ENCODE results near the gene AQP12A.
A peak's percentile ranks its signal among the peaks of the same experiment; 100 is the strongest.

The AQP12A gene

GRCh38 chr2:240737512-240737911 lies 45.8 kb downstream of the AQP12A start:
- no peaks in the 10 kb centered on the region for H3K36me3 ChIP-seq (ENCODE audit: insufficient read depth, low read length)

GRCh38 chr2:240737958-240738357 lies 46.3 kb downstream of the AQP12A start:
- Histone ChIP-seq H3K4me3 (ENCODE audit: low read depth in 1 of 2, low read length in 2 of 2) (no peak overlapping the region), H4K20me1 (ENCODE audit: insufficient read depth, low read length) (peaks cover 18% of the 10 kb centered on the region; the same call in 1 of the 2 replicates), H3K9ac (ENCODE audit: low read depth, low read length) (no peak overlapping the region), H3K4me2 (ENCODE audit: insufficient read depth, low read length) (no peak overlapping the region), H3K36me3 (ENCODE audit: insufficient read depth, low read length) (no peaks in the 10 kb centered on the region), H3K27me3 (ENCODE audit: insufficient read depth, low read length, poor library complexity) (peaks cover 19% of the 10 kb centered on the region), H3K9me3 (ENCODE audit: insufficient read depth, low read length, severe bottlenecking) (no peaks in the 10 kb centered on the region), H3K4me1 (ENCODE audit: insufficient read depth, low read length) (no peaks in the 10 kb centered on the region), H3K27ac (ENCODE audit: low read length) (no peak overlapping the region), H3K79me2 (ENCODE audit: insufficient read depth, low read length) (no peaks in the 10 kb centered on the region), H2AFZ (ENCODE audit: low read depth, low read length) (no peak overlapping the region)
- TF ChIP-seq CTCF (IDR thresholded peaks at IDR 0.05; ENCODE audit: borderline replicate concordance, extremely low read depth, low read length, poor library complexity, severe bottlenecking) (no peak), EZH2 (IDR thresholded peaks at IDR 0.05; ENCODE audit: borderline replicate concordance, low read depth, low read length, severe bottlenecking) (no peak)
- DNase-seq (no peak), ATAC-seq (ENCODE audit: insufficient read depth, low read depth) (no peak)

More at GRCh38 chr2:240737512-240737911, 45.8 kb downstream of the AQP12A start:
- H3K79me2 ChIP-seq (ENCODE audit: insufficient read depth, low read length): no peaks in the 10 kb centered on the region
- H3K9me3 ChIP-seq (ENCODE audit: insufficient read depth, low read length, severe bottlenecking): no peaks in the 10 kb centered on the region
- no peak overlapping the region for H3K4me3 ChIP-seq (ENCODE audit: low read depth in 1 of 2, low read length in 2 of 2)
- H3K4me1 ChIP-seq (ENCODE audit: insufficient read depth, low read length): no peaks in the 10 kb centered on the region
- no peak overlapping the region for H3K9ac ChIP-seq (ENCODE audit: low read depth, low read length)
- DNase-seq (no peak), ATAC-seq (ENCODE audit: insufficient read depth, low read depth) (no peak)
- peaks cover 18% of the 10 kb centered on the region; the same call in 1 of the 2 replicates for H4K20me1 ChIP-seq (ENCODE audit: insufficient read depth, low read length)
- H3K27ac ChIP-seq (ENCODE audit: low read length): no peak overlapping the region
- TF ChIP-seq CTCF (IDR thresholded peaks at IDR 0.05; ENCODE audit: borderline replicate concordance, extremely low read depth, low read length, poor library complexity, severe bottlenecking) (no peak), EZH2 (IDR thresholded peaks at IDR 0.05; ENCODE audit: borderline replicate concordance, low read depth, low read length, severe bottlenecking) (no peak)
- peaks cover 19% of the 10 kb centered on the region for H3K27me3 ChIP-seq (ENCODE audit: insufficient read depth, low read length, poor library complexity)
- no peak overlapping the region for H2AFZ ChIP-seq (ENCODE audit: low read depth, low read length)
- no peak overlapping the region for H3K4me2 ChIP-seq (ENCODE audit: insufficient read depth, low read length)

GRCh38 chr2:240739797-240740196 lies 48.1 kb downstream of the AQP12A start:
- H3K27ac ChIP-seq (ENCODE audit: low read length): no peak overlapping the region
- H3K4me2 ChIP-seq (ENCODE audit: insufficient read depth, low read length): no peak overlapping the region
- H3K79me2 ChIP-seq (ENCODE audit: insufficient read depth, low read length): no peaks in the 10 kb centered on the region
- H3K9ac ChIP-seq (ENCODE audit: low read depth, low read length): no peak overlapping the region
- H3K27me3 ChIP-seq (ENCODE audit: insufficient read depth, low read length, poor library complexity): peaks cover 19% of the 10 kb centered on the region
- peak; percentile 16 for DNase-seq
- no peak for TF ChIP-seq EZH2 (IDR thresholded peaks at IDR 0.05; ENCODE audit: borderline replicate concordance, low read depth, low read length, severe bottlenecking)
- no peak for TF ChIP-seq CTCF (IDR thresholded peaks at IDR 0.05; ENCODE audit: borderline replicate concordance, extremely low read depth, low read length, poor library complexity, severe bottlenecking)
- no peaks in the 10 kb centered on the region for H3K36me3 ChIP-seq (ENCODE audit: insufficient read depth, low read length)
- H2AFZ ChIP-seq (ENCODE audit: low read depth, low read length): no peak overlapping the region
- H3K9me3 ChIP-seq (ENCODE audit: insufficient read depth, low read length, severe bottlenecking): no peaks in the 10 kb centered on the region
- no peak for ATAC-seq (ENCODE audit: insufficient read depth, low read depth)
- peaks cover 10% of the 10 kb centered on the region; the same call in 1 of the 2 replicates for H4K20me1 ChIP-seq (ENCODE audit: insufficient read depth, low read length)
- no peaks in the 10 kb centered on the region for H3K4me1 ChIP-seq (ENCODE audit: insufficient read depth, low read length)
- no peak overlapping the region for H3K4me3 ChIP-seq (ENCODE audit: low read depth in 1 of 2, low read length in 2 of 2)

- Histone ChIP-seq H3K79me2 (ENCODE audit: insufficient read depth, low read length) (no peaks in the 10 kb centered on the region), H4K20me1 (ENCODE audit: insufficient read depth, low read length) (peaks cover 10% of the 10 kb centered on the region), H3K9ac (ENCODE audit: low read depth, low read length) (no peak overlapping the region), H3K4me2 (ENCODE audit: insufficient read depth, low read length) (no peak overlapping the region), H3K4me1 (ENCODE audit: insufficient read depth, low read length) (no peaks in the 10 kb centered on the region), H3K27me3 (ENCODE audit: insufficient read depth, low read length, poor library complexity) (peaks cover 19% of the 10 kb centered on the region), H3K4me3 (ENCODE audit: low read depth in 1 of 2, low read length in 2 of 2) (no peak overlapping the region), H3K27ac (ENCODE audit: low read length) (no peak overlapping the region), H2AFZ (ENCODE audit: low read depth, low read length) (no peak overlapping the region), H3K36me3 (ENCODE audit: insufficient read depth, low read length) (no peaks in the 10 kb centered on the region), H3K9me3 (ENCODE audit: insufficient read depth, low read length, severe bottlenecking) (no peaks in the 10 kb centered on the region)
- TF ChIP-seq EZH2 (IDR thresholded peaks at IDR 0.05; ENCODE audit: borderline replicate concordance, low read depth, low read length, severe bottlenecking): no peak
- TF ChIP-seq CTCF (IDR thresholded peaks at IDR 0.05; ENCODE audit: borderline replicate concordance, extremely low read depth, low read length, poor library complexity, severe bottlenecking): no peak
- DNase-seq: no peak
- no peak for ATAC-seq (ENCODE audit: insufficient read depth, low read depth)
Observed at GRCh38 chr2:240741091-240741490, 49.4 kb downstream of the AQP12A start.
